Psoas muscle (tissue), 8 donors: ENCODE results near the gene RNF133. TPM values are rescaled to one million over a fixed set of nuclear protein-coding genes. Genes with fewer than 3 reads are reported as not detected.
"Not testable (repeated sequence)": the region's sequence is repeated elsewhere in the genome, so short reads cannot be mapped to it uniquely, and the experiment has no call there.

Experiments used
- ATAC-seq, 4 donors: fragments of 200-7000 bp; cut with Tn5 transposase; one replicate each; pipeline ENCODE4 v1.9.1; 2020; ENCODE audit warnings: moderate library complexity in 3 of 4, mild to moderate bottlenecking in 2 of 4
- DNase-seq, 2 donors: peaks; one replicate each; pipeline ENCODE4 v3.0.0-alpha.2; 2020
- H3K27ac ChIP-seq: fragments of 200-600 bp; one replicate; pipeline ENCODE4 v1.8.0; 2022
- H3K27me3 ChIP-seq, 3 donors: fragments of 200-600 bp in 1 of 3; one replicate each; pipeline versions ENCODE4 v1.6.1 to v1.8.0; 2013 to 2022; ENCODE audit warnings: low read length in 2 of 3, mild to moderate bottlenecking in 2 of 3, moderate library complexity in 1 of 3; ENCODE audit not compliant: insufficient read depth in 3 of 3
- H3K36me3 ChIP-seq, 2 donors: fragments of 200-600 bp in 1 of 2; one replicate each; pipeline versions ENCODE4 v1.6.1 to v1.8.0; 2013 to 2022; ENCODE audit warnings: low read depth in 1 of 2, mild to moderate bottlenecking in 1 of 2, moderate library complexity in 1 of 2; ENCODE audit not compliant: insufficient read depth in 1 of 2
- H3K4me1 ChIP-seq: fragments of 200-600 bp; one replicate; pipeline ENCODE4 v1.8.0; 2022
- H3K4me3 ChIP-seq: fragments of 200-600 bp; one replicate; pipeline ENCODE4 v1.8.0; 2022; ENCODE audit warnings: mild to moderate bottlenecking
- H3K9me3 ChIP-seq: fragments of 200-600 bp; one replicate; pipeline ENCODE4 v1.8.0; 2022
- CTCF ChIP-seq: fragments of 200-600 bp; IDR thresholded peaks from one replicate; pipeline ENCODE4 v1.8.0; 2022; ENCODE audit warnings: antibody characterized with exemption
- WGBS, 3 donors: extraction: QIAGEN DNeasy Blood & Tissue Kit; methylation state at CpG; one replicate each; pipeline versions ENCODE4 v1.1.6 to v1.1.7; 2013; 5-methylcytosine and 5-hydroxymethylcytosine counted together
- intact Hi-C, 2 donors: fragments of 100-400 bp; cut with DNase I; formaldehyde crosslinking; loops; one replicate each; pipeline versions ENCODE4 v1.11.0 to v1.14.2; 2022
- polyA plus RNA-seq, 3 donors: library from polyadenylated mRNA; stranded (reverse); fragments of 200-250 nt; gene quantifications; one replicate each; pipeline ENCODE4 v1.2.3, GENCODE V29; 2013
- total RNA-seq, 4 donors: library from RNA; stranded (reverse); fragmentation: NEBNext Ultra II Directional in 2 of 4; extraction: Animal tissue kit (Norgen Biotek cat#: 25700) in 2 of 4; gene quantifications; one replicate each; pipeline versions ENCODE4 v1.2.1 to v1.2.4, GENCODE V29; 2021 to 2023
- donor health status: healthy with polysubstance abuse.
- donor health status: DM: no; HTN: no; CAD: no; lungs with moderate emphysema.
- donor health status: Bipolar disorder and iron deficiency.
- donor health status: healthy.
- donor health status: DM: yes; HTN: yes; CAD: no.
- donor health status: DM: no; HTN: no; CAD: no.
- donor health status: DM: no; HTN: no; CAD: no.
- donor health status: DM: yes; HTN: yes; CAD: no.

The RNF133 gene
- total and polyA plus RNA-seq, 7 donors: 0.16 TPM; not detected in 6

GRCh38 chr7:122688400-122688998 lies 10.4 kb downstream of the RNF133 start:
- H3K36me3 ChIP-seq: no peaks in the 10 kb centered on the region
- H3K4me1 ChIP-seq: no peaks in the 10 kb centered on the region
- ATAC-seq: peak in 1 of 4 donors; percentile 54
- no peak for TF ChIP-seq CTCF
- no peak overlapping the region for H3K4me3 ChIP-seq
- H3K27me3 ChIP-seq: no peaks in the 10 kb centered on the region
- DNase-seq: no peak
- no peak overlapping the region for H3K27ac ChIP-seq
- WGBS, 3 donors: 30 to 55% (median 42%) methylated on average over 6 of the region's 6 CpGs
- intact Hi-C loops: no loop called here
- H3K9me3 ChIP-seq: no peaks in the 10 kb centered on the region

GRCh38 chr7:122686360-122686878 lies 12.5 kb downstream of the RNF133 start:
- Histone ChIP-seq H3K4me1 (no peaks in the 10 kb centered on the region), H3K27ac (no peak overlapping the region), H3K9me3 (no peaks in the 10 kb centered on the region), H3K36me3 (no peaks in the 10 kb centered on the region), H3K4me3 (no peak overlapping the region), H3K27me3 (no peaks in the 10 kb centered on the region)
- DNase-seq: no peak
- intact Hi-C loops: no loop called here
- ATAC-seq: no peak
- no peak for TF ChIP-seq CTCF
- 47 to 55% (median 48%) methylated on average over 10 of the region's 10 CpGs for WGBS, 3 donors

GRCh38 chr7:122684504-122684903 lies 14.4 kb downstream of the RNF133 start:
- H3K4me3 ChIP-seq: no peak overlapping the region
- no peaks in the 10 kb centered on the region for H3K27me3 ChIP-seq
- ATAC-seq (no peak), DNase-seq (no peak)
- intact Hi-C loops: no loop called here
- H3K27ac ChIP-seq: no peak overlapping the region
- 73 to 85% (median 81%) methylated on average over 2 of the region's 2 CpGs for WGBS, 3 donors
- no peaks in the 10 kb centered on the region for H3K9me3 ChIP-seq
- no peak for TF ChIP-seq CTCF
- H3K4me1 ChIP-seq: no peaks in the 10 kb centered on the region
- no peaks in the 10 kb centered on the region for H3K36me3 ChIP-seq

- Histone ChIP-seq H3K4me3 (no peak overlapping the region), H3K27me3 (no peaks in the 10 kb centered on the region), H3K27ac (no peak overlapping the region), H3K9me3 (no peaks in the 10 kb centered on the region), H3K4me1 (no peaks in the 10 kb centered on the region), H3K36me3 (no peaks in the 10 kb centered on the region)
- DNase-seq (no peak), ATAC-seq (no peak)
- 41 to 52% (median 46%) methylated on average over 8 of the region's 8 CpGs for WGBS, 3 donors
- intact Hi-C loops: no loop called here
- TF ChIP-seq CTCF: no peak
These were observed 15.9 kb downstream of the RNF133 start for GRCh38 chr7:122682815-122683550.

GRCh38 chr7:122681186-122681585 lies 17.7 kb downstream of the RNF133 start:
- H3K4me1 ChIP-seq, ATAC-seq, H3K4me3 ChIP-seq, DNase-seq, H3K27me3 ChIP-seq, H3K9me3 ChIP-seq, intact Hi-C loops, H3K27ac ChIP-seq, H3K36me3 ChIP-seq: not testable (repeated sequence)
- WGBS, 3 donors: 97 to 98% (median 97%) methylated on average over 16 of the region's 16 CpGs
